HepG2 (cell line): Measurements from ENCODE around the gene CPT1A. TPM values are rescaled to one million over a fixed set of nuclear protein-coding genes. Genes with fewer than 3 reads are reported as not detected.

Experiments
- ATF1 ChIP-seq: IDR thresholded peaks from 2 replicates; pipeline ENCODE4 v1.6.1; 2016; ENCODE audit warnings: mild to moderate bottlenecking, control low read depth
- SAFB2 ChIP-seq: sonication (generic); formaldehyde crosslinking; IDR thresholded peaks from 2 replicates; pipeline ENCODE4 v1.5.1; 2020; ENCODE audit warnings: missing genetic modification reagents, low read depth, mild to moderate bottlenecking, borderline replicate concordance
- SOX6 ChIP-seq, 2 experiments: fragments of 450-650 bp in 1 of 2; sonication (generic) in 1 of 2; formaldehyde crosslinking in 1 of 2; IDR thresholded peaks; 2 replicates each; pipeline versions ENCODE4 v1.4.0 to v1.6.1; 2017 to 2020; ENCODE audit warnings: antibody characterized with exemption in 1 of 2, mild to moderate bottlenecking in 1 of 2, missing genetic modification reagents in 1 of 2
- SP2 ChIP-seq: sonication (generic); formaldehyde crosslinking; IDR thresholded peaks from 2 replicates; pipeline ENCODE4 v1.5.1; 2020; ENCODE audit warnings: mild to moderate bottlenecking, missing genetic modification reagents
- STAG1 ChIP-seq: sonication (generic); formaldehyde crosslinking; IDR thresholded peaks from 2 replicates; pipeline ENCODE4 v1.4.0; 2020; ENCODE audit warnings: missing genetic modification reagents
- YEATS2 ChIP-seq: sonication (generic); formaldehyde crosslinking; IDR thresholded peaks from 2 replicates; pipeline ENCODE4 v1.4.0; 2020; ENCODE audit warnings: missing genetic modification reagents, borderline replicate concordance
- ZFP36 ChIP-seq: fragments of 150-350 bp; IDR thresholded peaks from 2 replicates; pipeline ENCODE4 v1.6.1; 2018; ENCODE audit warnings: borderline replicate concordance, low read length, low read depth; ENCODE audit not compliant: partially characterized antibody
- ZFP37 ChIP-seq: sonication (generic); formaldehyde crosslinking; IDR thresholded peaks from 2 replicates; pipeline ENCODE4 v1.4.0; 2020; ENCODE audit warnings: missing genetic modification reagents, borderline replicate concordance
- ZNF101 ChIP-seq: sonication (generic); formaldehyde crosslinking; IDR thresholded peaks from 2 replicates; pipeline ENCODE4 v1.4.0; 2020; ENCODE audit warnings: mild to moderate bottlenecking, low read depth, missing genetic modification reagents, borderline replicate concordance
- ZNF253 ChIP-seq: sonication (generic); formaldehyde crosslinking; IDR thresholded peaks from 2 replicates; pipeline ENCODE4 v1.8.0; 2022; ENCODE audit warnings: mild to moderate bottlenecking, missing genetic modification reagents, borderline replicate concordance
- ZNF33A ChIP-seq: sonication (generic); formaldehyde crosslinking; IDR thresholded peaks from 2 replicates; pipeline ENCODE4 v1.5.1; 2020; ENCODE audit warnings: missing genetic modification reagents, mild to moderate bottlenecking, moderate library complexity, borderline replicate concordance
- ZNF616 ChIP-seq: sonication (generic); formaldehyde crosslinking; IDR thresholded peaks from 2 replicates; pipeline ENCODE4 v1.5.0; 2020; ENCODE audit warnings: low read depth, mild to moderate bottlenecking, missing genetic modification reagents
- polyA plus RNA-seq, 8 experiments: library from polyadenylated mRNA; depleted of rRNA in 3 of 8; stranded (reverse) in 7 of 8; unstranded in 1 of 8; fragments of >200 nt; fragmentation: Illumina TruSeq in 4 of 8; extraction: Trizol in 4 of 8; gene quantifications; 2 replicates each; pipeline versions ENCODE4 v1.2.1 to v1.2.3, GENCODE V29; 2011 to 2016; ENCODE audit warnings: low read depth in 4 of 8, missing spikeins in 1 of 8, mixed read lengths in 1 of 8; ENCODE audit not compliant: insufficient read depth in 1 of 8
- total RNA-seq, 5 experiments: library from RNA; depleted of rRNA; stranded (reverse); fragments of >200 nt; fragmentation: Illumina TruSeq; extraction: Trizol; gene quantifications; 2 replicates each; pipeline ENCODE4 v1.2.3, GENCODE V29; 2016; ENCODE audit warnings: low read depth in 1 of 5
- TF ChIP-seq, protein P1 (sequence below): sonication (generic); formaldehyde crosslinking; IDR thresholded peaks from 2 replicates; pipeline ENCODE4 v1.5.1; 2020; ENCODE audit warnings: missing genetic modification reagents, mild to moderate bottlenecking, borderline replicate concordance
- TF ChIP-seq, protein P2 (sequence below): sonication (generic); formaldehyde crosslinking; IDR thresholded peaks from 2 replicates; pipeline ENCODE4 v1.4.0; 2020; ENCODE audit warnings: mild to moderate bottlenecking, missing genetic modification reagents, borderline replicate concordance
- TF ChIP-seq, protein P3 (sequence below): sonication (generic); formaldehyde crosslinking; IDR thresholded peaks from 2 replicates; pipeline ENCODE4 v1.8.0; 2022; ENCODE audit warnings: mild to moderate bottlenecking, missing genetic modification reagents; ENCODE audit not compliant: insufficient replicate concordance
- TF ChIP-seq, protein P4 (sequence below): IDR thresholded peaks from 2 replicates; pipeline ENCODE4 v1.6.1; 2016; ENCODE audit warnings: control low read depth
- TF ChIP-seq, protein P5 (sequence below): sonication (generic); formaldehyde crosslinking; IDR thresholded peaks from 2 replicates; pipeline ENCODE4 v1.8.0; 2022; ENCODE audit warnings: low read depth, missing genetic modification reagents

The CPT1A gene
- total and polyA plus RNA-seq, 2 of the 13 experiments (the other 11 are each of a cell fraction or from before 2014, with no cell fraction given) = 7.0 to 7.1 TPM

DNA sequence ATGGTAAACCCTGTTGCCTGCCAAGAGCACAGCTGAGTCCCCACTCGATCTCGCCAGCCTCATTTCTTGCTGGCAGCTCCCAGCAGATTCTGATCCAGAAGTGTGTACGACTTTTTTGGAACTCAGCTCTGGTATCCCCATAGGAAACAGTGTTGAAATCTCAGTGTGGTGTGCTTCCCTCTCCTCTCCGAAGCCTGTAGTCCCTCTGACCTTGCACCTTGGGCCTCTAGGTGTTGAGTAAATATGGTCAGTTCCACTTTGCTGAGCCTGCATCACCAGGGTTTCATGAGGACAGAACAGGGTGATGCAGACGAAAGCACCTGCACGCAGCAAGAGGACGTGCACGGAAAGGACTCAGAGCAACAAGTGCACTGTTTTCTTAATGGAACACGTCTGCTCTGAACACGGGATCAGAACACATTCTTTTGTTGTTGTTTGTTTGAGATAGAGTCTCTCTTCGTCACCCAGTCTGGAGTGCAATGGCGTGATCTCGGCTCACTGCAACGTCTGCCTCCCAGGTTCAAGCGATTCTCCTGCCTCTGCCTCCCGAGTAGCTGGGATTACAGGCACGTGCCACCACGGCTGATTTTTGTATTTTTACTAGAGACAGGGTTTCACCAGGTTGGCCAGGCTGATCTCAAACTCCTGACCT, 3.8 kb upstream of the CPT1A start (continued):
- TF ChIP-seq ZFP36 = no peak
- peak; percentile 70 for TF ChIP-seq ATF1
- TF ChIP-seq STAG1 (CRISPR knock-in tag) = peak; percentile 38; the same call in 1 of the 2 replicates
- no peak for TF ChIP-seq ZNF101 (CRISPR knock-in tag)
- TF ChIP-seq, protein P1, sequence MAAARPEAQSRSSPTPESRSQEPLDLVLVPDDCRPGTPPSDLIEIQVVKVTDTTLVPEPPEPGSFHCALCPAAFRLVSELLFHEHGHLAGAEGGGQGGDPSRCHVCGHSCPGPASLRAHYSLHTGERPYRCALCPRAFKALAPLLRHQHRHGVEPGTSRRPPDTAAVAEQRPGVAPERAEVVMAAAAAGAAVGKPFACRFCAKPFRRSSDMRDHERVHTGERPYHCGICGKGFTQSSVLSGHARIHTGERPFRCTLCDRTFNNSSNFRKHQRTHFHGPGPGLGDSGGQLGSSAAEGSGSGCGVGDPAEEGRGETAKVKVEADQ = peak; percentile 82; the same call in 1 of the 2 replicates
- 0 out of 2 replicates have a peak, but pooled peaks have one; percentile 37 for TF ChIP-seq SP2
- 0 out of 2 replicates have a peak, but pooled peaks have one; percentile 40 for TF ChIP-seq SAFB2 (CRISPR knock-in tag)
- 0 out of 2 replicates have a peak, but pooled peaks have one; percentile 33 for TF ChIP-seq ZNF33A
- TF ChIP-seq YEATS2 = peak; percentile 83; the same call in 1 of the 2 replicates
- TF ChIP-seq, protein P2, sequence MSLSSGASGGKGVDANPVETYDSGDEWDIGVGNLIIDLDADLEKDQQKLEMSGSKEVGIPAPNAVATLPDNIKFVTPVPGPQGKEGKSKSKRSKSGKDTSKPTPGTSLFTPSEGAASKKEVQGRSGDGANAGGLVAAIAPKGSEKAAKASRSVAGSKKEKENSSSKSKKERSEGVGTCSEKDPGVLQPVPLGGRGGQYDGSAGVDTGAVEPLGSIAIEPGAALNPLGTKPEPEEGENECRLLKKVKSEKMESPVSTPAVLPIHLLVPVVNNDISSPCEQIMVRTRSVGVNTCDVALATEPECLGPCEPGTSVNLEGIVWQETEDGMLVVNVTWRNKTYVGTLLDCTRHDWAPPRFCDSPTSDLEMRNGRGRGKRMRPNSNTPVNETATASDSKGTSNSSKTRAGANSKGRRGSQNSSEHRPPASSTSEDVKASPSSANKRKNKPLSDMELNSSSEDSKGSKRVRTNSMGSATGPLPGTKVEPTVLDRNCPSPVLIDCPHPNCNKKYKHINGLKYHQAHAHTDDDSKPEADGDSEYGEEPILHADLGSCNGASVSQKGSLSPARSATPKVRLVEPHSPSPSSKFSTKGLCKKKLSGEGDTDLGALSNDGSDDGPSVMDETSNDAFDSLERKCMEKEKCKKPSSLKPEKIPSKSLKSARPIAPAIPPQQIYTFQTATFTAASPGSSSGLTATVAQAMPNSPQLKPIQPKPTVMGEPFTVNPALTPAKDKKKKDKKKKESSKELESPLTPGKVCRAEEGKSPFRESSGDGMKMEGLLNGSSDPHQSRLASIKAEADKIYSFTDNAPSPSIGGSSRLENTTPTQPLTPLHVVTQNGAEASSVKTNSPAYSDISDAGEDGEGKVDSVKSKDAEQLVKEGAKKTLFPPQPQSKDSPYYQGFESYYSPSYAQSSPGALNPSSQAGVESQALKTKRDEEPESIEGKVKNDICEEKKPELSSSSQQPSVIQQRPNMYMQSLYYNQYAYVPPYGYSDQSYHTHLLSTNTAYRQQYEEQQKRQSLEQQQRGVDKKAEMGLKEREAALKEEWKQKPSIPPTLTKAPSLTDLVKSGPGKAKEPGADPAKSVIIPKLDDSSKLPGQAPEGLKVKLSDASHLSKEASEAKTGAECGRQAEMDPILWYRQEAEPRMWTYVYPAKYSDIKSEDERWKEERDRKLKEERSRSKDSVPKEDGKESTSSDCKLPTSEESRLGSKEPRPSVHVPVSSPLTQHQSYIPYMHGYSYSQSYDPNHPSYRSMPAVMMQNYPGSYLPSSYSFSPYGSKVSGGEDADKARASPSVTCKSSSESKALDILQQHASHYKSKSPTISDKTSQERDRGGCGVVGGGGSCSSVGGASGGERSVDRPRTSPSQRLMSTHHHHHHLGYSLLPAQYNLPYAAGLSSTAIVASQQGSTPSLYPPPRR = peak; percentile 97
- TF ChIP-seq ZFP37 (CRISPR knock-in tag) = peak; percentile 78; the same call in 1 of the 2 replicates
- 0 out of 2 replicates have a peak, but pooled peaks have one; percentile 26 for TF ChIP-seq ZNF616
- TF ChIP-seq, protein P3, sequence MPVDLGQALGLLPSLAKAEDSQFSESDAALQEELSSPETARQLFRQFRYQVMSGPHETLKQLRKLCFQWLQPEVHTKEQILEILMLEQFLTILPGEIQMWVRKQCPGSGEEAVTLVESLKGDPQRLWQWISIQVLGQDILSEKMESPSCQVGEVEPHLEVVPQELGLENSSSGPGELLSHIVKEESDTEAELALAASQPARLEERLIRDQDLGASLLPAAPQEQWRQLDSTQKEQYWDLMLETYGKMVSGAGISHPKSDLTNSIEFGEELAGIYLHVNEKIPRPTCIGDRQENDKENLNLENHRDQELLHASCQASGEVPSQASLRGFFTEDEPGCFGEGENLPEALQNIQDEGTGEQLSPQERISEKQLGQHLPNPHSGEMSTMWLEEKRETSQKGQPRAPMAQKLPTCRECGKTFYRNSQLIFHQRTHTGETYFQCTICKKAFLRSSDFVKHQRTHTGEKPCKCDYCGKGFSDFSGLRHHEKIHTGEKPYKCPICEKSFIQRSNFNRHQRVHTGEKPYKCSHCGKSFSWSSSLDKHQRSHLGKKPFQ (CRISPR knock-in tag) = peak; percentile 98
- TF ChIP-seq, protein P4, sequence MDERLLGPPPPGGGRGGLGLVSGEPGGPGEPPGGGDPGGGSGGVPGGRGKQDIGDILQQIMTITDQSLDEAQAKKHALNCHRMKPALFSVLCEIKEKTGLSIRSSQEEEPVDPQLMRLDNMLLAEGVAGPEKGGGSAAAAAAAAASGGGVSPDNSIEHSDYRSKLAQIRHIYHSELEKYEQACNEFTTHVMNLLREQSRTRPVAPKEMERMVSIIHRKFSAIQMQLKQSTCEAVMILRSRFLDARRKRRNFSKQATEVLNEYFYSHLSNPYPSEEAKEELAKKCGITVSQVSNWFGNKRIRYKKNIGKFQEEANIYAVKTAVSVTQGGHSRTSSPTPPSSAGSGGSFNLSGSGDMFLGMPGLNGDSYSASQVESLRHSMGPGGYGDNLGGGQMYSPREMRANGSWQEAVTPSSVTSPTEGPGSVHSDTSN (CRISPR knock-in tag) = no peak
- no peak for TF ChIP-seq SOX6 (IDR thresholded peaks at IDR 0.05)
- TF ChIP-seq SOX6 (CRISPR knock-in tag; IDR thresholded peaks at IDR 0.05) = peak; percentile 97
- TF ChIP-seq, protein P5, sequence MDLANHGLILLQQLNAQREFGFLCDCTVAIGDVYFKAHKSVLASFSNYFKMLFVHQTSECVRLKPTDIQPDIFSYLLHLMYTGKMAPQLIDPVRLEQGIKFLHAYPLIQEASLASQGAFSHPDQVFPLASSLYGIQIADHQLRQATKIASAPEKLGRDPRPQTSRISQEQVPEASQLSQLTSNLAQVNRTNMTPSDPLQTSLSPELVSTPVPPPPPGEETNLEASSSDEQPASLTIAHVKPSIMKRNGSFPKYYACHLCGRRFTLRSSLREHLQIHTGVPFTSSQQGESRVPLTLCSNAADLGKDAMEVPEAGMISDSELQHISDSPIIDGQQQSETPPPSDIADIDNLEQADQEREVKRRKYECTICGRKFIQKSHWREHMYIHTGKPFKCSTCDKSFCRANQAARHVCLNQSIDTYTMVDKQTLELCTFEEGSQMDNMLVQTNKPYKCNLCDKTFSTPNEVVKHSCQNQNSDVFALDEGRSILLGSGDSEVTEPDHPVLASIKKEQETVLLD (CRISPR knock-in tag) = peak; percentile 35; the same call in 1 of the 2 replicates
- TF ChIP-seq ZNF253 (CRISPR knock-in tag) = peak; percentile 92
